Inferior parietal cortex (tissue), 1 donor: ENCODE data around the gene HLA-DOB.
A peak's percentile ranks its signal among the peaks of the same experiment; 100 is the strongest.

Experiments
- DNase-seq: peaks from one replicate; pipeline ENCODE4 v3.0.0-alpha.2; 2016; ENCODE audit errors: extremely low spot score

The HLA-DOB gene

GRCh38 chr6:32843979-32844838, 27.4 kb upstream of the HLA-DOB start, which contains the start of gene PSMB8:
TSS of gene PSMB8 (minus strand) at chr6:32844047. CDS start at chr6:32843996, 51 bp downstream.
- peak; percentile 94 for DNase-seq

- no peak for DNase-seq
These were observed 26.7 kb upstream of the HLA-DOB start for GRCh38 chr6:32843331-32843978.

DNA sequence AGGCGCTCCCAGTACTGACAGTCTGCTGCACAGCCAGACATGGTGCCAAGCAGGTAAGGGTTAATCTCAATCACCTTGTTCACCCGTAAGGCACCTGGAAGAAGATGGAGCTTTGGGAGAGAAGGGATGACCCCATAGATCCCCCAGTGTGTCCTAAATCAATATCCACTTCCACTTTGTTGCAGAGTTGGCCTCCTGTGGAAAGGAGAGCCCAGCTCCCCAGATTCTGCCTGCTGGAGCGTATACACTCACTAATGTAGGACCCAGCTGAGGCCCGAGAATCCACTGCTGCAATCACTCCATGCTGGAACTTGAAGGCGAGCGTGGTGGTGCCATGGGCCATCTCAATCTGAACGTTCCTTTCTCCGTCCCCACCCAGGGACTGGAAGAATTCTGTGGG, 25.9 kb upstream of the HLA-DOB start:
- no peak for DNase-seq

DNA sequence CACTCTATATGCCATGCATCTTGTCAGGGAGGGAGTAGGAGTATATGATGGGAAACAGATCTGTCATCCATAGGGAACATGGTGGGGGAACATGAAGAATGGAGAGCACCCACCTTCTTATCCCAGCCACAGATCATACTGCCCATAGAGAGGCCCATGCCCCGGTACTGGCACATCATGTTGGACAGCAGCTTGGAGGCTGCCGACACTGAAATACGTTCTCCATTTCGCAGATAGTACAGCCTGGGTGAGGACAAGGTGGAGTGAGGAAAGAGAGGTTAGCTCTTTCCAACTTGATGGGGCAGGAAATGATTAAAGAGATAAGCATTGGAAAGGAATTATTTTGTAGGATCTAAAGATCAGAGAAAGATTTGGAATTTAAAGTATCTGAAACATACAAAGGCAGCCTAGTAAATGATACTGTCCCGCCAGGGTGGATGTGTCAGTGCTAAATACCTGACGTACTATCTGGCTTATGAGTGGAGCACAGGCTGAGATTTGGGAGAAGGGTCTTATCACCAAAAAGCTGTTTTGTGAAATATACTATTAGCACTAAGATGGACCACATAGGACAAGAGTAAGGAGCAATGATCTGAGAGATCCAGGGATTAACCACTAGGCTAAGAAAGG, 25.3 kb upstream of the HLA-DOB start:
- DNase-seq = no peak

- no peak for DNase-seq
These were observed 23.9 kb upstream of the HLA-DOB start for GRCh38 chr6:32840604-32841246.

DNA sequence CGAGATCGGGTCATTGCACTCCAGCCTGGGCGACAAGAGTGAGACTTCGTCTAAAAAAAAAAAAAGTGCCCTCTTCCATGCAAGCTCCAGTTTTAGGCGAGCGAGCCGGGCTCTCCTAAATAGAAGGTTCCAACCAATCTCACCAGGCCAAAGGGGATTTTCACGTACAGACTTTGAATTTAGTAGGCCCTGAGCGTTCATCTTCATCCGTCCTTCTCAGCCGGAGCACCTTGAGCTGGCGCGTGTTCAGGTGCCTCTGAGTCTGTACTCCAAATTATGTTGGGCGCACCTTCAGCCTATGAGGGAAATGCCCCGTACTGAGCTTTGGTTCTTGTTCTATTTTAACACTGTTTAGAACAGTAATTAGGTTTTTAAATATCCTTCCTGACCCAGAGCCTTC, 22.6 kb upstream of the HLA-DOB start:
- DNase-seq = no peak

GRCh38 chr6:32838114-32838958, 21.5 kb upstream of the HLA-DOB start, which contains the start of gene TAP2:
TSS of gene TAP2 (minus strand) at chr6:32838739. CDS start at chr6:32838233, 506 bp downstream.
- peak; percentile 95 for DNase-seq

DNA sequence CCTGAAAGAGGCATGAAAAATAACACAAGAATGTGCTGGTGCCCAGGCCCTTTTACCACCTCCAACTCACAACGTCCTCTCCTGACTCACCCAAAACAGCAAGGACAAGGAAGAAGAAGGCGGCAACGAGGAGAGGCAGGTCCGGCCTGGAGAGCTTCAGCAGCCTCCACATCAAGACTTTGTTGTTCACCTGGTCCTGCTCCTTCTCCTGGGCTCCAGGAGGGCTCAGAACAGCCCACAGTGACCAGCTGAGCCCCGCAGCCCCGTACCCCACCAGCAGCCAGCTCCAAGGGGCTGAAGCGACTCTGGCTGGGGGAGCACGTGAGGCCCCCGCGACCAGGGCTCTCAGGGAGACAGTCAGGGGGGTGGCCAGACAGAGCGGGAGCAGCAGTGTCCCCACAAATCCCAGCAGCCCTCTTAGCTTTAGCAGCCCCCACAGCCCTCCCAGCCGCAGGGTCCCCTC, 20.9 kb upstream of the HLA-DOB start:
- DNase-seq = no peak

DNA sequence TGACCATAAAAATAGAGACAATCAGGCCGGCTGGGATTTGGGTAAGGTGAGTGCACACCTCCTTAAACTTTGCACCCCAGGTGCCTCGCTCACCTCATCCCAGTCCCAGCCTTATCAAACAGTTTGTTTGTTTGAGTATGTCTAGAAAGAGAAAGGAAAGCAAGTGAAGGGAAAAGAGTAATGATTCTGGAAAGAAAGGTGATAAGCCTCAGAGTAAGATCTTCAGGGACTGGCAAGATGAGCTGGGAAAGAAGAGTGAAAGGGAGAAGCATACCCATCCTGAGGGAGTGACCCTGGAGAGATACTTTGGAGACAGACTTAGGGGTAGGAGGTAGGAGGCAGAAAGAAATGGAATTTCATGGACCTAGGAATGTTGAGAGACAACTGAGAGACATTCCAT, 20.1 kb upstream of the HLA-DOB start:
- no peak for DNase-seq

- no peak for DNase-seq
These were observed 18.5 kb upstream of the HLA-DOB start for GRCh38 chr6:32835167-32835893.

- no peak for DNase-seq
These were observed 16.9 kb upstream of the HLA-DOB start for GRCh38 chr6:32833664-32834063.

- DNase-seq = no peak
These were observed 15.7 kb upstream of the HLA-DOB start for GRCh38 chr6:32832535-32832934.

DNA sequence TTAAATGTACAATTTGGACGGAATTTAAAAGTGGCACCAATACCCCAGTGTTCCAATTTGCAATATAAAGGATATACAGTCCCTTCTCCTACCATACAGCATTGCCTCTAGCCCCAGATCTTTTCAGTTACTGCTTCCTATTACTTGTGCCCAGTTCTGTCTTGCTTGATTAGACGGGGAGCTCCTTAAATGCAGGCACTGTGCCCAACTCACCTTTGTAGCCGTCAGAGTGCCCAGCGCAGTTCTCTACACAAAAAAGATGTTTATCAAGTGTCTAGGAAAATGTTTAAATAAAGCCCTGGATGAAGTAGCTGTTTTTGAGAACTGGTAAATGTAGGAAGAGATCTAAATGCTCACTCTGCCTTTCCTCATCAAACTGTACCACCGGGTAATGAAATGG, 14.1 kb upstream of the HLA-DOB start:
- DNase-seq = no peak

GRCh38 chr6:32830017-32830416, 13.2 kb upstream of the HLA-DOB start:
- DNase-seq = no peak

GRCh38 chr6:32829495-32829894, 12.7 kb upstream of the HLA-DOB start:
- no peak for DNase-seq

DNA sequence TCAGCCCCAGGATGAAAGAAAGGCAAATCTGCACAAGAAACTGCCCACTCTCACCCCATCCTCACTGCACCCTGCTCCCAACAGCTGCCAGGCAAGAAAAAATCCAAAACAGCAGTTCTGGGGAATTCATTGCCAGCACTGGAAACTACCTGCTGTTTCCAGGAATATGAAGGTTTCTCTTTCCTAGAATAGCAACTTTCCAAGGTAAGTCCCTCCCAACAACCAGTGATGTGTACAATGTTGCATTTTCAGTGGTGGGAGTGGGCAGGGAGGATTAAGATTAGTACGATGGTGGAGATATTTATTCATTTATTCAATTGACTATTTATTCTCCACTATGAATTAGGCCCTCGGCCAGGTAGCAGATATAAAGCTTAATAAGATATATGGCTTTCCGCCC, 10.2 kb upstream of the HLA-DOB start:
- no peak for DNase-seq

GRCh38 chr6:32825966-32826365, 9.2 kb upstream of the HLA-DOB start:
- DNase-seq = peak; percentile 29

DNA sequence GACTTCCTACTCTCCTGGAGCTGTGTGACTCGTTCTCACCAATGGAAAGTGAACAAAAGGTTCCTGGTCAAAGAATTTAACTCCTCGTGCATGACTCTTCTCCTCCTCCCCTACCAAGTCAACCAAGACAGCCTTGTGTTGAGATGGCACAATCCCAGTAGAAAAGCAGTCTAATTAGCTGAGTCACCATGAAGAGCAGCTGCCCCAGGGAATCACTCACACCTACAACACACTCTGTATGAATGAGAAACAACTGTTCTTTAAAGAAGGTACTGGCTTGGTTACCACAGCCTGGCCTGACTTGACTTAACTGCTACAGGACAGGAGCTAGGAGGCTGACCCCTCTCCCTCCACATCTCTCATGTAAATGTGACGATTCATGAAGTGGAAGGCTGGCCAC, 2.9 kb upstream of the HLA-DOB start:
- no peak for DNase-seq

DNA sequence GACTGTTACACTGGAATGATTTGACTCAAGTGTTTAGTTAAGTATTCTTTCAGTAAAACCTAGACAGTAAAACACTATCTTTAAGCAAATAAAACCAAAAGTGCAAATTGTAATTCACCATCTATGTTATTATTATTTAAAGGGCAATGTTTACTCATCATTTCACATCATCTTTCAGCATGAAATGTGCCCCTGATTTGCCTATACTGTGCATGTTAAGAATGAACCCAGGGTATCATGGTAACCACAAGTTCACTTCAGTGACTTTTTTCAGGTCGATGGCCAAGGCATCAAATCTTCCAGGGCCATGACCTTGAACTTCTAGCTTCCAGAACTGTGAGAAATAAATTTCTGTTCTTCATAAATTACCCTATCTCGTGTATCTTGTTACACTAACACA, 2.1 kb upstream of the HLA-DOB start:
- no peak for DNase-seq

DNA sequence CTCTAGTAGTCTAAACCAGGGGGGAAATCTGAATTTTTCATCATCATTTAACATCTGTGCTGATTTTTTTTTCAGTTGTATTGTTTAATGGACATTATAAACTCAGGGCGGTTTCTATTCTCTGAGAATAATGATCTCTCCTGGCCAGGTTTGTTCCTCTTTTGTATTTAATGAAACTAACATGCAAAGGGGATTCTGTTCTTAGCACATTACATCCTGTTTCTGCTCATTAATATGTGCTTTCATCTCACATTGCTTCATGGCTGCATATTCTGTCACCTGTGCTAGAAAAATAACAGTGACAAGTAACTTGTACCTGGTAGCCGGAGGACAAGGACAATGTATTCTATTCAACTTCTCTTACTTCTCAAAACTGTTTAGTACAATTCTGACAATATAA, 806 bp downstream of the HLA-DOB start:
- DNase-seq = no peak
